Measurements from ENCODE around the gene NF1.

The NF1 gene

DNA sequence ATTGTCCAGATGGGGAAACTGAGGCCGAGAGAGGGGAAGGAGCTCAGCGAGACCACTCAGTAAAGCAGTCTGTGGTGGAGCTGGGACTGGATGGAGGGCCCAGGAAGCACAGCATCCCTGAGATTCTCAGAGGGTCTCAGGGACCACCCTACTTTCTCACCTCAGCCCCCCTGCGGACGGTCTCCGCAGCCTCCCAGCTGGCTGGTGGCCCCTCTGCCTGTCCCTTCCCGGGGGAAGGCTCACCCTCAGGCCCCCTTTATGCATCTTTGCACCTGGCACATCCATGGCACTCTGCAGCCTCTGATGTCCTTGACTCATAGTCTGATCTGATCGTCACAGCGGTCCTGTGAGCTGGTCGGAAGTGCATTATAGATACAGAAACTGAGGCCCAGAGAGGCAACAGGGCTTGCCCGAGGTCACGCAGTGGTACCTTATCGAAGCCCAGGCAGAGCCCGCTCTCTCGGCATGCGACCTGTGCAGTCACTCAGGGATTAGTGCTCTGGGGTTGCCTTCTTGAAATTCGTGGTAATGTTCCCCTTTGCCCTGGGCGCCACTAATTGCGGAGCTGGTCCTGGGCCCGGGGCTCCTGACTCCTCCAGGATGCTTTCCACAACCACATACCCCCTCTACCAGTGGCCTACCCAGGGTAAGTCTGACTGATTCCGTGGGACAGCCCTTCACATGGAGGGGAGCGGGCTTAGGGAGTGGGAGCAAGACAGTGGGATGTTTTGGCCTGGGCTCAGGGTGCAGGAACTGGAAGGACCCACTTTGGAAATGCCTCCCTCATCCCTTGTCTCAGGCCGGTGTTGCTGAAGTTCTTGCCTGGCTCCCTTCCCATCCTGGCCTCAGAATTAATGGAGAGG is 321.1 kb downstream of the NF1 start:
- DNase-seq = no peak

- DNase-seq = no peak
Measured at GRCh38 chr17:31416503-31416923, 321.7 kb downstream of the NF1 start.

DNA sequence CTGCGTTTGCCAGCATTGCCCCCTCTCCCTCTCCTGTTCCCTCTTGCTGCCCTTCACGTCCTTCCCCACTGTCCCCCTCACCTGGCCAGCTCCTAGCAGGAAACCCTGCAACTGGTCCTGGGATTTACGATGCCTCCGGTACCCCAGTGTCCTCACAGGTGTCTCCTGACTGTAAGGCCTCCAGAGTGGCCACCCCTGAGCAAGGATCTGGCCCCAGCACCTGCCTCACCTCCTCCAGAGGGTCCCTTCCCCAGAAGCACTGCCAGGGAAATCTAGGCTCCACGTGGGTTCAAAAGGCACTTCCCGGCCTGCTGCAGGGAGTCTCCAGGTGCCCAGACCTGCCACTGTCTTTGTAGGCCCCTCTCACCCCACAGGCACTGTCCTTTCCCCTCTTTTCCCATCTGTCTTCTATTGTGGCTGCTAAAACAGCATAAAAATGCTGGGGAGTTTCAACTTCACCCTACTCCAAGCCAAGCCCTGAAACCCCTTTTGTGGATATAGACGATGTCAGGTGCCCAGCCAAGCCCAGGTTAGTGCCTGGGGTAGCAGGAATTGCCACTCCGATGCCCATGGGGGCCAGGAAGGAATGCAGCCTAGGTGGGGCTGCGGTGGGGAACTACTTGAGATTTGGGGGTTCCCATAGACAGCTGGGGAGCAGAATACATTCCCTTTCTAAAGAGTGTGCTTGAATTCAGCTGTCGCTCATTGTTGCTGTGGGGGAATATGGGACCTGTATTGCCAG is 322.4 kb downstream of the NF1 start:
- no peak for DNase-seq

DNA sequence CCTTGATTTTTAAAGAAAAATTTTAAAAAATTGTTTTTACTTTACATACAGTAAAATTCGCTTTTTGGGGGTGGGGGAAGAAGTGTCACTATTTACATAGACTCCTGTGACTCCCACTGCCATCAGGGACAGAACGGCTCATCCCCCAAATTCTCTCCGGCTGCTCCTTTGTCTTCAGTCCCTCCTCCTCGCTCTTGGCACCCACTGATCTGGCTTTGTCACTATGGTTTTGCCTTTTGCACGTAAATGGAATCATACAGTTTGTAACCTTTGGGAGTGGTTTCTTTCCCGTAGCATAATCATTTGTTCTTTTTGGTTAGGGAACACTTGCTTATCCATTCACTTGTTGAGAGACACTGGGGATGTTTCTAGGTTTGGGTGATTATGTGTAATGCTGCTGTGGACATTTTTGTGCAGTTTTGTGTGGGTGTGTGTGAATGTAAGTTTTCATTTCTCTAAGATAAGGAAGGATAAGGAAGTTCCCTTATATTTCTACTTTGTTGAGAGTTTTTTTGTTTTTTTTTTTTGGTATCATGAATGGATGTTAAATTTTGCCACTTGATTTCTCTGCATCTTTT is 324.1 kb downstream of the NF1 start:
- no peak for DNase-seq

- DNase-seq = no peak
Measured at GRCh38 chr17:31422443-31422842, 327.7 kb downstream of the NF1 start.

GRCh38 chr17:31424944-31425281 is 330.1 kb downstream of the NF1 start:
- DNase-seq = no peak

DNA sequence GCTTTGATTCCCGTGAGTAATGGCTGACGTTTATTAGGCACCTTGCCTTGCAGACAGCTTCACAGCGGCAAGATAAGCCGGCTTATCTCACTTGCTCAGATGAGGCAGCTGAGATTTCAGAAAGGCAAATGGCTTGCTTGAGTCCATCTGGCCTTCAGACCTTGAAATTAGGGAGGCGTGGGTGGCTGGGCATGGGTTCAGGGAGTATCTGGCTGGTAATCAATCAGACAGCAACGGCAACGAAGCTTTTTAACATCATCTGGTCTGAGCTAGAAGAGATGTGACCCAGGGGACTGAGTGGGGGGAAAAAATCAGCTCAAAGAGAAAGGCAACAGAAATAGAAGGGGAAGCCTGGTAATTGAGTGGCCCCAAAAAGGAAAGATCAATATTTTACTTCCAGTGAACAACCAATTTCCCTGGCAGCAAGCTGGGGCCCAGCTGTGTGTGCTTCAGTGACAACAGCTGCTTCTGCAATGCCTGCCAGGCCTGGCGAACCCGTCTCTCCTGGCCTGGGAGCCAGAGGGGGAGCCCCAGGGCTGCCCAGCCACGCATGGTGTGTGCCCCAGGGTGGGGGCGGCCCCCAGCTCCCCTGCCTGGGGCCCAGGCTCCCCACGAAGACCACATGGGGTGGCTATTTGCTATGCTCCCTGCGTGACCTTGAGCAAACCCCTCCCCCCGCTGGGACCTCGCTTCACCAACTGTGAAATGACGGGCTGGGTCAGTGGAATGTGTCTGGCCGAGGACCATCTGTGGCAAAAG is 330.7 kb downstream of the NF1 start:
- no peak for DNase-seq
